ENCODE data around the gene ELF2. TPM values are rescaled to one million over a fixed set of nuclear protein-coding genes. Genes with fewer than 3 reads are reported as not detected.

ELF2 gene
- total and polyA plus RNA-seq, 7 experiments from 2014 or later: 30.6 to 88.2 (median 61.2) TPM

DNA sequence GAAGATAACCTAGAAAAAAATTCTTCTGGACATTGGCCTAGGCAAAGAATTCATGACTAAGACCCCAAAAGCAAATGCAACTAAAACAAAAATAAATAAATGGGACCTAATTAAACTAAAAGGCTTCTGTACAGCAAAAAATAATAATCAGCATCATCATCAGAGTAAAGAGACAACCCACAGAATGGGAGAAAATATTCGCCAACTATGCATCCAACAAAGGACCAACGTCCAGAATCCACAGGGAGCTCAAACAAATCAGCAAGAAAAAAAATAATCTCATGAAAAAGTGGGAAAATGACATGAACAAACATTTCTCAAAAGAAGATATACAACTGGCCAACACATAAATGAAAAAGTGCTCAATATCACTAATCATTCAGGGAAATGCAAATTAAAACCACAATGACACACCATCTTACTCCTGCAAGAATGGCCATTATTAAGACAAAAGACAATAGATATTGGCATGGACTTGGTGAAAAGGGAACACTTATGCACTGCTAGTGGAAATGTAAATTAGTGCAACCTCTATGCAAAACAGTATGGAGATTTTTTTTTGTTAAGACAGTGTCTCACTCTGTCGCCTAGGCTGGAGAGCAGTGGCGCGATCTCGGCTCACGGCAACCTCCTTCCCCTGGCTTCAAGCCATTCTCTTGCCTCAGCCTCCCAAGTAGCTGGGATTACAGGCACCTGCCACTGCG is 29.9 kb downstream of the ELF2 start:
- Mint-ChIP-seq H3K27me3 (no peaks in the 10 kb centered on the region), H3K36me3 (peaks cover 0 to 19% (median 16%) of the 10 kb centered on the region in 5 donors), H3K4me3 (no peak overlapping the region), H3K9me3 (peaks cover 0 to 18% (median 9%) of the 10 kb centered on the region in 11 donors), H3K27ac (peak overlapping the region in 1 of 9 donors; percentile 26), H3K4me1 (peaks cover 13 to 35% (median 23%) of the 10 kb centered on the region in 7 donors)
- no peaks in the 10 kb centered on the region for H3K4me1 ChIP-seq (ENCODE audit: control insufficient read depth in 2 of 2, insufficient read depth in 2 of 2, low read length in 2 of 2)
- H3K9me3 ChIP-seq (ENCODE audit: control insufficient read depth in 2 of 3, low read length in 3 of 3): peaks cover 0 to 3% (median 0%) of the 10 kb centered on the region in 3 experiments
- DNase-seq: no peak
- no peak for ATAC-seq
- ChIA-PET POLR2A (no interaction called here), CTCF (no interaction called here)
- H3K27ac ChIP-seq (ENCODE audit: low read depth, low read length): no peak overlapping the region
- no peaks in the 10 kb centered on the region for H3K27me3 ChIP-seq (ENCODE audit: control insufficient read depth in 2 of 2, insufficient read depth in 2 of 2, low read length in 2 of 2)
- no peak overlapping the region for H3K4me3 ChIP-seq (ENCODE audit: low read length)
- intact Hi-C loops (cut with micrococcal nuclease): no loop called here
- H3K36me3 ChIP-seq (ENCODE audit: control insufficient read depth in 2 of 3, insufficient read depth in 3 of 3, low read length in 3 of 3): no peaks in the 10 kb centered on the region

- Histone ChIP-seq H3K27me3 (ENCODE audit: control insufficient read depth in 2 of 2, insufficient read depth in 2 of 2, low read length in 2 of 2) (no peaks in the 10 kb centered on the region), H3K9me3 (ENCODE audit: control insufficient read depth in 2 of 3, low read length in 3 of 3) (peaks cover 0 to 3% (median 0%) of the 10 kb centered on the region in 3 experiments), H3K27ac (ENCODE audit: low read depth, low read length) (no peak overlapping the region), H3K4me3 (ENCODE audit: low read length) (no peak overlapping the region), H3K36me3 (ENCODE audit: control insufficient read depth in 2 of 3, insufficient read depth in 3 of 3, low read length in 3 of 3) (no peaks in the 10 kb centered on the region), H3K4me1 (ENCODE audit: control insufficient read depth in 2 of 2, insufficient read depth in 2 of 2, low read length in 2 of 2) (no peaks in the 10 kb centered on the region)
- Mint-ChIP-seq H3K4me3 (peak overlapping the region in 1 of 10 donors; percentile 36), H3K27ac (no peak overlapping the region), H3K27me3 (no peaks in the 10 kb centered on the region), H3K9me3 (peaks cover 0 to 18% (median 9%) of the 10 kb centered on the region in 11 donors), H3K4me1 (peaks cover 16 to 38% (median 26%) of the 10 kb centered on the region in 7 donors), H3K36me3 (peaks cover 0 to 19% (median 16%) of the 10 kb centered on the region in 5 donors)
- POLR2A ChIA-PET: no interaction called here
- no peak for ATAC-seq
- CTCF ChIA-PET: no interaction called here
- intact Hi-C loops (cut with micrococcal nuclease): no loop called here
- DNase-seq: no peak
These were observed 31.5 kb downstream of the ELF2 start for GRCh38 chr4:139145552-139145932.

DNA sequence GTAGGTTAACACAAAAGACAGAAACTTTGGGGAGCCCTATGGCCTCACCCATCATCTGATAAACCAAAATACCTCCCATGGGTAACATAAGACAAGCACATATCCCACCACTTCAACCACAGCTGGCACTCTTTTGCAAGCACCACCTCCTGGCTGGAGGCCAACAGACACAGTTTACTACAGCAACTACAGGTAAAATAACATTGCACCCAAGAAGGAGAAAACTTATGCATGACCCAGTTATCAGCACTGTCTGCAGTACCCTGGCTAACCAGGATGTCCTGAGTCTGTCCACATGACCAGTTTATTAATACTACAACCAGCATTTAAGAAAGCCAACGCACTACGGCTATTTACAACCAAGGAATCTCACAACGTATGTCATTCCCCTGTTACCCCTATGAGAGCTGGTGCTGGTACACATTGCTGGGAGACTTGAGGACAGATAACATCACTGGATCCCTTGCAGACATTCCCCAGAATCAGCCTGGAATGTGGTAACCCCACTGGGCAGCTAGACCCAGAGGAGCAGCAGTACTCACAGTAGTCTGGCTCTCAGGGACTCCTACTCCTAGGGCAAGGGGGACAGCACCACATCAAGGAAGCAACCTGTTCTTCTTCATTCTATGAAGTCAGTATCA is 32.0 kb downstream of the ELF2 start:
- intact Hi-C loops (cut with micrococcal nuclease): no loop called here
- POLR2A ChIA-PET: no interaction called here
- peaks cover 0 to 3% (median 0%) of the 10 kb centered on the region in 3 experiments for H3K9me3 ChIP-seq (ENCODE audit: control insufficient read depth in 2 of 3, low read length in 3 of 3)
- DNase-seq (peak in 1 of 9 donors; percentile 10), ATAC-seq (peak; percentile 18)
- no peaks in the 10 kb centered on the region for H3K27me3 ChIP-seq (ENCODE audit: control insufficient read depth in 2 of 2, insufficient read depth in 2 of 2, low read length in 2 of 2)
- Mint-ChIP-seq H3K9me3 (peaks cover 0 to 18% (median 9%) of the 10 kb centered on the region in 11 donors), H3K27ac (no peak overlapping the region), H3K4me3 (peak overlapping the region in 1 of 10 donors; percentile 36), H3K4me1 (peaks cover 16 to 38% (median 26%) of the 10 kb centered on the region in 7 donors), H3K27me3 (no peaks in the 10 kb centered on the region), H3K36me3 (peaks cover 0 to 19% (median 16%) of the 10 kb centered on the region in 5 donors)
- CTCF ChIA-PET: interaction anchor here (0.6 kb wide), 1 partner anchor 513 kb away, joined by 3 read pairs; no protein-coding TSS in a partner anchor
- H3K4me3 ChIP-seq (ENCODE audit: low read length): no peak overlapping the region
- H3K4me1 ChIP-seq (ENCODE audit: control insufficient read depth in 2 of 2, insufficient read depth in 2 of 2, low read length in 2 of 2): no peaks in the 10 kb centered on the region
- H3K36me3 ChIP-seq (ENCODE audit: control insufficient read depth in 2 of 3, insufficient read depth in 3 of 3, low read length in 3 of 3): no peaks in the 10 kb centered on the region
- H3K27ac ChIP-seq (ENCODE audit: low read depth, low read length): no peak overlapping the region

GRCh38 chr4:139144161-139144859 is 32.7 kb downstream of the ELF2 start:
- no peak overlapping the region for H3K4me3 Mint-ChIP-seq
- ATAC-seq (peak; percentile 59), DNase-seq (no peak)
- ChIA-PET POLR2A (no interaction called here), CTCF (interaction anchor here (0.6 kb wide), 1 partner anchor 513 kb away, joined by 3 read pairs; no protein-coding TSS in a partner anchor)
- peak overlapping the region in 1 of 9 donors; percentile 36 for H3K27ac Mint-ChIP-seq
- no peak overlapping the region for H3K4me3 ChIP-seq (ENCODE audit: low read length)
- H3K27me3 Mint-ChIP-seq: no peaks in the 10 kb centered on the region
- H3K9me3 Mint-ChIP-seq: peaks cover 0 to 18% (median 9%) of the 10 kb centered on the region in 11 donors
- H3K27me3 ChIP-seq (ENCODE audit: control insufficient read depth in 2 of 2, insufficient read depth in 2 of 2, low read length in 2 of 2): no peaks in the 10 kb centered on the region
- peaks cover 0 to 3% (median 0%) of the 10 kb centered on the region in 3 experiments for H3K9me3 ChIP-seq (ENCODE audit: control insufficient read depth in 2 of 3, low read length in 3 of 3)
- peaks cover 0 to 19% (median 16%) of the 10 kb centered on the region in 5 donors for H3K36me3 Mint-ChIP-seq
- no peak overlapping the region for H3K27ac ChIP-seq (ENCODE audit: low read depth, low read length)
- no peaks in the 10 kb centered on the region for H3K4me1 ChIP-seq (ENCODE audit: control insufficient read depth in 2 of 2, insufficient read depth in 2 of 2, low read length in 2 of 2)
- H3K4me1 Mint-ChIP-seq: peaks cover 16 to 38% (median 26%) of the 10 kb centered on the region in 7 donors
- no peaks in the 10 kb centered on the region for H3K36me3 ChIP-seq (ENCODE audit: control insufficient read depth in 2 of 3, insufficient read depth in 3 of 3, low read length in 3 of 3)
- intact Hi-C loops (cut with micrococcal nuclease): no loop called here

DNA sequence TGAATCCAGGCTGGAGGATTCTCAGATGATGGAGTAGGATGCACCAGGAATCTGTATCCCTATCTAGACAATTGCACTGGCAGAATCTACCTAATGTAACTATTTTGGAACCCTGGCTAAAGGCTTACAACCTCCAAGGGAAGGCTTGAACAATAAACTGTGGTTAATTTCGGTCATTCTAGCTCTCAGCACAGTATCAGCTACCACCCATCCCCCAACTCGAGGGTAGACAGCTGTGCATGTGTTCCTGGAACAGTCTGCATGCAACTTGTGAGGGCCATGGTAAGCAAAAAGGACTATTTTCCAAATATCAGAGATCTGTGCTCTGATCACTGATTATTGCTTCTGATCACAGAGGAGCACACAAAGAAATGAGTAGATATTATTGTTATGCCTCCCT is 34.0 kb downstream of the ELF2 start:
- Mint-ChIP-seq H3K4me3 (no peak overlapping the region), H3K27me3 (no peaks in the 10 kb centered on the region), H3K27ac (no peak overlapping the region), H3K36me3 (peaks cover 0 to 19% (median 13%) of the 10 kb centered on the region in 5 donors), H3K4me1 (peaks cover 16 to 38% (median 26%) of the 10 kb centered on the region in 7 donors), H3K9me3 (peaks cover 0 to 18% (median 9%) of the 10 kb centered on the region in 11 donors)
- H3K9me3 ChIP-seq (ENCODE audit: control insufficient read depth in 2 of 3, low read length in 3 of 3): peaks cover 0 to 3% (median 0%) of the 10 kb centered on the region in 3 experiments
- CTCF ChIA-PET: no interaction called here
- DNase-seq (no peak), ATAC-seq (no peak)
- POLR2A ChIA-PET: no interaction called here
- no peaks in the 10 kb centered on the region for H3K27me3 ChIP-seq (ENCODE audit: control insufficient read depth in 2 of 2, insufficient read depth in 2 of 2, low read length in 2 of 2)
- no peaks in the 10 kb centered on the region for H3K4me1 ChIP-seq (ENCODE audit: control insufficient read depth in 2 of 2, insufficient read depth in 2 of 2, low read length in 2 of 2)
- H3K36me3 ChIP-seq (ENCODE audit: control insufficient read depth in 2 of 3, insufficient read depth in 3 of 3, low read length in 3 of 3): no peaks in the 10 kb centered on the region
- intact Hi-C loops (cut with micrococcal nuclease): no loop called here
- no peak overlapping the region for H3K27ac ChIP-seq (ENCODE audit: low read depth, low read length)
- H3K4me3 ChIP-seq (ENCODE audit: low read length): no peak overlapping the region

- ChIA-PET POLR2A (no interaction called here), CTCF (no interaction called here)
- Mint-ChIP-seq H3K9me3 (peaks cover 0 to 15% (median 9%) of the 10 kb centered on the region in 11 donors), H3K36me3 (peaks cover 5 to 23% (median 15%) of the 10 kb centered on the region in 5 donors), H3K27me3 (no peaks in the 10 kb centered on the region), H3K27ac (no peak overlapping the region), H3K4me3 (no peak overlapping the region), H3K4me1 (peaks cover 16 to 36% (median 25%) of the 10 kb centered on the region in 7 donors)
- no peak overlapping the region for H3K27ac ChIP-seq (ENCODE audit: low read depth, low read length)
- H3K9me3 ChIP-seq (ENCODE audit: control insufficient read depth in 2 of 3, low read length in 3 of 3): peaks cover 0 to 3% (median 0%) of the 10 kb centered on the region in 3 experiments
- no peak overlapping the region for H3K4me3 ChIP-seq (ENCODE audit: low read length)
- H3K4me1 ChIP-seq (ENCODE audit: control insufficient read depth in 2 of 2, insufficient read depth in 2 of 2, low read length in 2 of 2): no peaks in the 10 kb centered on the region
- no peaks in the 10 kb centered on the region for H3K27me3 ChIP-seq (ENCODE audit: control insufficient read depth in 2 of 2, insufficient read depth in 2 of 2, low read length in 2 of 2)
- DNase-seq (no peak), ATAC-seq (no peak)
- intact Hi-C loops (cut with micrococcal nuclease): no loop called here
- no peaks in the 10 kb centered on the region for H3K36me3 ChIP-seq (ENCODE audit: control insufficient read depth in 2 of 3, insufficient read depth in 3 of 3, low read length in 3 of 3)
These were observed 34.9 kb downstream of the ELF2 start for GRCh38 chr4:139142087-139142486.
